Thyroid gland (tissue), 4 donors: ENCODE data around the gene EXOC4.

Experiments
- CTCF ChIP-seq, 6 experiments: fragments of 200-600 bp in 3 of 6; fragments of 450-650 bp in 3 of 6; sonication (generic) in 3 of 6; IDR thresholded peaks; one replicate each; pipeline ENCODE4 v1.5.1; 2016 to 2019; ENCODE audit warnings: antibody characterized with exemption in 6 of 6, mild to moderate bottlenecking in 2 of 6, inconsistent platforms in 1 of 6, moderate library complexity in 1 of 6
- POLR2A ChIP-seq, 2 donors: fragments of 450-650 bp; IDR thresholded peaks; one replicate each; pipeline ENCODE4 v1.6.1; 2017; ENCODE audit warnings: antibody characterized with exemption in 2 of 2, mild to moderate bottlenecking in 2 of 2, moderate library complexity in 1 of 2

GRCh38 chr7:133778472-133778871, 525.6 kb downstream of the EXOC4 start:
- TF ChIP-seq CTCF (IDR thresholded peaks at IDR 0.05) = no peak
- no peak for TF ChIP-seq POLR2A (IDR thresholded peaks at IDR 0.05)
